Stimulated activated CD4-positive, alpha-beta T cell treated with anti-CD3 and anti-CD28 coated beads, Interleukin-12 subunit alpha, Interleukin-12 subunit beta, amount 100 ng/mL, for 48 hours (primary cell): ENCODE results near the gene DPP4.
"Not testable (repeated sequence)": the region's sequence is repeated elsewhere in the genome, so short reads cannot be mapped to it uniquely, and the experiment has no call there.

Experiments used
- DNase-seq, 3 donors: peaks; one replicate each; pipeline ENCODE4 v3.0.0-alpha.2; 2020; ENCODE audit warnings: low read depth in 2 of 3, low spot score in 1 of 3

Gene DPP4

DNA sequence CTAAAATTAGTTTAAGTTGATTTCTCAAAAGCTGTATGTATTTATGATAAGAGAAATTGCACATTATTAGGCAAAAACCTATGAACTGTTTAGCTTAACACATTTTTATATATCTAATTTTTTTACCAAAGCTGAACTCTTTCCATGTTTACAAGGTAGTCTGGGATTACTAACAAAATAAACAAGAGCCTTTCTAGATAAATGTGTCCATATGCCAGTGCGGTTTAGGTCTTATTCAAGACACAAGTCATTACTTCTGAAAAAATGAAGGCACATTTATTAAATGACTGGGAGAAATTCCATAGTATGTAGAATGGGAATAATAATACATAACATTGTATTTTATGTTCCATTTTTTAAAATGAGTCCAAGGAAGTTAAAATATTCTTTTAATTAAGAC is 82.0 kb downstream of the DPP4 start:
- DNase-seq: no peak

DNA sequence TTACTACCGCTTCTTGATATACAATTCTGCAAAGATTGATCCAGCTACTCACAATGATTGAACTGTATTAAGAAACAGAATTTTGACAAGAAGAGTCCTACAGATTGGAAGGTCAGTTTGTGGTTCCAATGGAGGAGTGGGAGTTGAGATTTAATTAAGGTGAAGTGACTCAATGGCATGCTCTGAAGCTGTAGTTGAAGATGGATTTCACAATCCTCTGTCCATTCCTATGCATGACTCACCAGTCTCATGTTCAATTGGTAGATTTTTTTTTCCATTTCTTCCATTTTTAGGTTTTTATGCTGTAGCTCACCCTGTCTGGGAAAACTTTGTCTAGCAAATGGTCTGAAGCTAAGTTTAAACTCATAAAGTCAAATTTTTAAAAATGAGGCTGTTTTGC is 83.3 kb downstream of the DPP4 start:
- no peak for DNase-seq

DNA sequence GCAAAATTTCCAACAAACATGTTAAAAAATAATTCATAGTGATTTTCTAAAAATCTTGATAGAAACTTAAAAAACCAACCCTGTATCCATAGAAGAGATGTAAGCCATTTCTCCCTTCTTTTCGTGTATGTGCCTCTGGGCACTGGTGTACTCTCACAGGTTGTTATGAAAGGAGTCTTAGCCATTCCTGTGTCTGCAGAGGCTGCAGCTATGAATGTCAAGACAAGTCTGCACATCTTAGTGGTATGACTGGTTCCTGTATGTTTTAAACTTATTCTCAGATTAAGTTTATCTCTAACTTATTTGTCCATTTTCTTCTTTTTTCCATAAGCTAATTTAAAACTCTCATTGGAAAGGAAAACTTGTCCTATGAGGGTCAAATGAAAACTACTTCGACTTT is 84.0 kb downstream of the DPP4 start:
- no peak for DNase-seq

DNA sequence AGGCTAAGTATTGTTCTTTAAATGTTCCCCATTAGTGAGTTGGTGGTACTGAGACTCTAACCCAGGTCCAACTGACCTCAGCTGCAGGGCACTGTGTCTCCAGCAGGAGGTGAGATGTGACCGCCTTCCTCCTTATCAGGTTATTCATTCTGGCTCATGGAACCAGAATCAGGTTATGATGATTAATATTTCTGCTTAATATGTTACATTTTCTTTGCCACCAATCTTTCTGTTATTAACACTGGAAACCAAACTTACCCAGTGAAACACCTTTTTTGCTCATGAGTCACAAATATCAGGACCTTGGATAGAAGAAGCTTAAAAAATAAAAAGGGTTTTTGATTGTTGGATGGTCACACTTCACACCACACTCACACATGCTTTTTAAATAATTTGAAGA is 85.4 kb downstream of the DPP4 start:
- no peak for DNase-seq

DNA sequence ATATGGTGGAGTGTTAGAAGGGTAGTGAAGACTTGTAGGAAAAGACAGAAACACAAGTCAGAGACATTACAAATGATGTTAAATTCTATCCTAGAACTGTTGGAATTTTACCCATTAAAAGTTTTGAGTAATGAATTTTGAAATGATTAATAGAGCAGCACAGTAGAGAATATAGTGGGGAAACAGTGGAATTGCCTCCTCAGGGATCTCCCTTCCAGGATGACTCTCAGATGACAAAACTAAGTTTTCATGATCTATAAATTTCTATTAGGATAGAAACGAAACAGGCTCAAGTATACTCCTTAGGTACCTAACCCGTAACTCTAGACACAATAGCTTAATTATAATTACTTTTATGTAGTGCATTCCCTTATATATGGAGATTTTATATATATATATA is 86.7 kb downstream of the DPP4 start:
- DNase-seq: no peak

DNA sequence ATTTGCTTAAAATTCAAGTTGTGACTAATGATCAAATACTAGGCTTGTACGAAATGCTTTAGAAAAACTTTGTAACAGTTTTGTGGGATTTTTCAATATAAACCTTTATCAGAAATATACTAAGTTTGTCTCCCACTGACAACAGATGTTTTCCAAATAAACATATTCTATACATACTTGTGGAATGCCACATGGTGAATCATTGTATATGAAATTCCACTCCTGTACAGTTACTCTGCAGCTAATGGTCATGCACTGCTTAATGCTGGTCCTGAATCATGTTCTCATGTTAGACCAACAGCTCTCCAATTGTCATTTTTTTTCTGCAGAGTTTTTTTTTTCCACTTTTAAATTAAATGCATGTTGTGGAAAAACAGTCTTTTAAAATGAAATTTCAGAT is 90.1 kb downstream of the DPP4 start:
- DNase-seq: no peak

DNA sequence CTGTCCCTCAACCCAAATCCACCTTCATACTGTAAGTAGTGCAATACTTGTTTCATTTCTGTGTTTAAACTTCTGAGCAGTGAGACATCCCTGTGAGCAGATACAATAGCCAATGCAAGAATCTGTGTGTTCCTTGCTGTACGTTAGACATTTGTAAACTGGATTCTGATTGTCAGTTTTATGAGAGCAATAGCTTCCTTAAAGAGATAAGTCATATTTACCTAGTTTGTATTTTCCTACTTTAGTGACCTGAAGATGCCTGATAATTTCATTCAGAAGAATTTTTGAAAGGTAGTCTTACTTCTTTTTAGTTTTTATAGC is 90.7 kb downstream of the DPP4 start:
- no peak for DNase-seq

DNA sequence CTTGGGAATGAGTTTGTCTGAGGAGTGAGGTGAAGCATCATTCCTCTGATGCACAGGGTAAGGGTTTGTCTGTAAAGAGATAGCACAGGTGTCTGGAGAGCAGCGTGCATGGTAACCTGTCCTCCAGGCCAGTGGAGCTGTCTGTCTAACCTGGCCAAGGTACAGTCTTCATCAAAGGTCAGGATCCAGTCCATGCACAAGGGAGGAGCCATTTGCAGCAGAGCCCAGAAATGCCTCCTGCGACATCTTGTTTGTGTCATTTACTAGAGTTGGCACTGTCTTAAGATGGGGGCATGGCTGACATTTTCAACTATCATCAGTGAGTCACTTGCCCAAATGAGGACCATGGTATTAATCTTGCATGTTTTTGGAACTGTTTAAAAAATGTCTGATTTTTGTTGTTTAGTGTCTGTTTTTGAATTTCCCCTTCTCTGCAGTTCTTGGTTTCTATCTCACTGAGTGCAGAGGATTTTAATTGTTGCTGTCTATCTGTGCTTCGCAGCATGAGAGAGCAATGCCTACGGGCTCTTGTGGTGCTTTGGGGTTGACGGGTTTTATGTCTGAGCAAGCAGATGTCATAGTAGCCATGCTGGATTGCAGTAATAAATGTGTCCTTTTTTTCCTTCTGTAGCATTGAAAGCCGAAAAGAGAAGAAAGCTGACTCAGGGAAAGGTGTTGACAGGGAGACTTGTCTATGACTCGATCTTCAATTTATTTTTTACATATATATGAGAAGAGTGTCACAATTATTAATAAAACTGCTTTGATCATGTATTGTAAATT is 91.3 kb downstream of the DPP4 start:
- no peak for DNase-seq

DNA sequence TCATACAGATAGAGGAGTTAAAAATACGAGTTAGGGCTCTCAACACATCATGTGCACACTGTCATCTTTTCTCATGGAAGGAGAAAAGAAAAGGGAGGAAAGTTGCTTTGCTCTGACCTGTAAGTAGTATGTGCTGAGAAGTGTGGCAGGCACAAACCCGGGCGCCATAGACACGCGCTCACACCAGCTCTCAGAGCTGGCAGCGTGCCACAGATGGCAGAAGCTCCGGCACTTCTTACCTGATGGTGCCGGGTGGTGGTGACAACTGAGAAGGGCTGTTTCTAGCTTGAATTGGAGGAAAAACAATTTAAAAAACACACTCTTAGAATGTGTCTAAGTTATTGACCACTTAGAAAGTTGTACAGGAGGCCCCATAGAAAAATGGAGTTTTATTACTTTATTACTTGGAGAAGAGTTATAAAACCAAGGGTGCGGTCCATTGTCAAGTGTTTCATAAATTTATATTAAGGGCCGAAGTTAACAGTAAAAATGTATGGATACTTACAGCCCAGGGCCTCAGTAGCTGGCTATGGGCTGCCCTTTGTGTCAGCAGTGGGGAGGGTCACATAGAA is 92.2 kb downstream of the DPP4 start:
- no peak for DNase-seq

DNA sequence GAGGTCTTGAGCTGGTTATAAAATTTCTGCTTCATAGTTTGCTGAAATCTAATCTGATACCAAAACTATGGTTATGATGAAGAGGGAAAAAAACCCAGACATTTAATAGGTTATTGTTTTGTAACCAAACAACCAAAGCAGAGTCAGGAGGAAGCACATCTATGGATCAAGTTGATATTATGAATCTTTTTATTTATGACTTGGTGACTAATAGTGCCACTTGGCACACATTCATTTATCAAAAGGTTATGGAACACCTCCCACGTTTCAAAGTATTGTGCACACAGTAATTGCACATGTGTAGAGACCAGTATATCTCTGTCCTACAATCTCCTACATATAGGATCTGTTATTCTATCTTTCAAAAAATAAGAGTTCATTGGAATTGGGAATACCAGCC is 93.0 kb downstream of the DPP4 start:
- DNase-seq: no peak

DNA sequence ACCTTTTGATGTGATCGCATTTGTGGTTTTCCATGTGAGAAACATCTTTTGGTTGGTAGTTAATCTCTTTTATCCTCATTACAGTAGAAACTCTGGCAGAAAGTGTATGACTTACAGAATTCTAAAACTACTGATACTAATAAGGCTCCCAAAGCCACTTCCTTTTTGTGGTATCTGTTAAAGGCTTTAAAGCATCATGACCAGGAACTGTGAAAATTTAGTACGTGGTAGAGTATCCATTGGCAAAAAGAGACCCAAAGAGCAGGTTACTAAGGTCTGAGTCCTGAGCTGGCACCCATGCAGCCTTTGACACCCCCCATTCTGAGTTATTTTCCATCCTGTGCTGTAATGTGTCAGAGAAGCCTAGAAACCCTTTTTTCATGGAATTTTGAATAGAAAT is 94.5 kb downstream of the DPP4 start:
- no peak for DNase-seq

DNA sequence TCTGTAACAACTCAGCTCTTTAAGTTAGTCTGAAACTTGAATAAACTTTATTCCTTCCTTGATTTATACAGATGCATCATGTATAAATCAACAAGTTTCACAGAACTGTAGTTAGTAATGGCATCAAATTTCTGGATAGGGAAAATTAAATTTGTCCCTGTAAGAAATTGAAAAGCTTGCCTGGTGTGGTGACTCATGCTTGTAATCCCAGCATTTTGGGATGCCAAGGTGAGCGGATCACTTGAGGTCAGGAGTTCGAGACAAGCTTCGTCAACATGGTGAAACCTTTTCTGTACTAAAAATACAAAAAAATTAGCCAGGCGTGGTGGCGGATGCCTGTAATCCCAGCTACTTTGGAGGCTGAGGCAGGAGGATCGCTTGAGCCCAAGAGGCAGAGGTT is 96.1 kb downstream of the DPP4 start:
- DNase-seq: not testable (repeated sequence)

DNA sequence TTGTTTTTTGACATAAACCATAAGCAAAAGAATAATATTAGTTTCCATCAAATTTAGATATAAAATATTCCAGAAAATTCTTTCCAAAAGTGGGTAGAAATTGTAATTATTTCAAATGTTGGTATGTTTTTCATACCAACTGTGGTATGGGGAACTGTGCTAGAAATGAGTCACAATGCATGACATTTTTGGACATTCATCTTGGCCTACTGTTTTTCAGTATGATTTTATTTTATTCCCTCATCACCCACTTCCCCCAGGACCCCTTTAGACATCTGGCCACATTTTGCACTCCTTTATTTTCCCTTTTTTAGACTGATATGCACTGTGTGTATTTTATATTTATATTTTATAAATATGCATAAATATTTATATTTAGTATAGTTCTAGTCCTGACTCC is 97.1 kb downstream of the DPP4 start:
- no peak for DNase-seq

DNA sequence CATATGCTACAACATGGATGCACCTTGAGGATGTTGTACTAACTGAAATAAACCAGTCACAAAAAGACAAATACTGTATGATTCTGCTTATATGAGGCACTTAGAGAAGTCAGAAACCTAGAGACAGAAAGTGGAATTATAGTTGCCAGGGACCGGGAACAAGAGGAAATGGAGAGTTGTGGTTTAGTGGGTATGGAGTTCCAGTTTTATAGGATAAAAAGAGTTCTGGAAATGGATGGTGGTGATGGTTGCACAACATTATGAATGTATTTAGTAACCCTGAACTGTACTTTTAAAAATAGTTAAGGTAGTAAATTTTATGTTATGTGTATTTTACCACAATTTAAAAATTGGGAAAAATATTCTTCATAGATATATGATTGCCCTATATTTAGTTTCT is 97.7 kb downstream of the DPP4 start:
- no peak for DNase-seq

DNA sequence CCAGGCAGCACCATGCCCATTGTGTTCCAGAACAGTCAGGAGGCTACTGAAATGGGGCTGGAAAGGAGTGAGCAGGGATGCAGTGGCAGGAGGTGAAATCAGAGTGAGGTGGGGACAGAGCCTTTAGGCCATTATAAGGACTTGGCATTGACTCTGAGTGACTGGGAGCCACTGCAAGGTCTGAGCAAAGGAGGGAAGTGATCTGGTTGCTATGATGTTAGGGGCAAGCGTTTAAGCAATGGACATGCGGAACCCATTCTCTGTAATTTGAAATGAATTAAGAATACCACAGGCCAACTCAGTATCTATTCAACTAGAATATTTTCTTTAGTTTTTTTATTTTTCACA is 98.2 kb downstream of the DPP4 start:
- DNase-seq: no peak

DNA sequence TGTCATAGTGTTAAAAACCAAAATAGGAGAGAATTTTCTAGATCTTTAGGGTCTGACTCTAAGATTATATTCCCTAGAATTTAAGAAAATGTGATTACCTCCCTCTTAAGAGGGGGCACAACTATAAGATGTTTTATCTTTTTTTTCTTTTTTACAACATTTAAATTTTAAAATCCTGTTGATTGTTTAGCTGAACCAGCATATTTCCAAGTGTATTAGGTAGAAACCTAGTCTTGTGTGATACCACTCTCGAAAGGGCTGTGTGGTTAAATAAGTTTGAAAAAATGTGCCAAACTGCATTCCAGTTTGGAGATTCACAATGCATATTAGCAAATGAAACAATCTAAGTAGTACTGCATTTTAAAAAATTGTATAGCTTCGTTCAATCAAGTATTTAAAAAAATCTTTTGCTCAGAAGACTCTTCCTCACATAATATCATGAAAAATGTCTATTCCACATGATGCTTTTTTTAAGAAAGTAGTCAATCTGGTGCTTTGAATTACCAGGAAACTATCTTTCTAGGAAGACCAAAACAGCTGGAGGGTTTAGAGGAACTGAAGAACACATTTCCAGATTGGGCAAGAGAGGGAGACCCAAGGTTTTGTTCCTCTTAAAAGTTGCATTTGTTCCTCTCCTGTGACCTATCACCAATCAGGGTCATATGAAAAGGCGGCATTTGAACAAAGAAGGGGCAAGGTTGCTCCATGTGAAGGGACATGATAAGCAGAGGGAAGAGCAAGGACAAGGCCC is 98.8 kb downstream of the DPP4 start:
- no peak for DNase-seq

DNA sequence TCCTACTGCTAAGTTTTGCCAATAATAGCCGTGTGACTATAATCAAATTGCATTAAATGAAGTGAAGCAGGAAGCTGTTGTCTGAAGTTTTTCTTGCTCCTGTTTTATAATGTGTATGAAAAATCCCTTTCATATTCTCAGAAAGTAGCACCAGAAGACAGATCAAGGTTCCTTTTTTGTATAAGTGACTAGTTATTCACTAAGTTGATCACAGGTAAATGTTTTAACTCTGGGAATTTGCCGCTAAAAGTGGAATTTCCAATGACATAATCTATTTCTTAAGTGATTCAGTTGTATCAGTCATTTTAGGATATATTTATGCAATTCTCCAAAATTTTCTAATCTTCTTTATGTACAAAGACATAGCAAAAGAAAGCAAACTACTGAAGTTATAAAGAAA is 99.6 kb downstream of the DPP4 start:
- DNase-seq: no peak

DNA sequence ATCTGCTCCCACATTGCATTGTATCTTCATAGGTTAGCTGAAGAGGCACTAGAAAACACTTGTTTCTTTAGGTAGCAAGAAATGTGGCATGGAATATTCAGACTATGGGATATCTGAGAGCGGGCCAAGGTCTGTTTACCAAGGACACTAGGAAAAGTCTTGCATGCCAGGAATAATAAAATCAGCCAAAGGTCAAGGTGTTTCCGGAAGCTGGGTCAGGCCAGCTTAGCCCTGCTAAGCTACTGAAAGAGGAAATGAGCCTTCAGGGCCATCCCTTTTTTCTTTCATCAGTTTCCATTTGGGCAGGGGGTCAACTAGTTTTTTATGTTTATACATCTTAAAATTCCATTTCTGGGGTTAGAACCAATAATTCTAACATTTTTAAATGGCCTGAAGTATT is 101.1 kb downstream of the DPP4 start:
- no peak for DNase-seq

DNA sequence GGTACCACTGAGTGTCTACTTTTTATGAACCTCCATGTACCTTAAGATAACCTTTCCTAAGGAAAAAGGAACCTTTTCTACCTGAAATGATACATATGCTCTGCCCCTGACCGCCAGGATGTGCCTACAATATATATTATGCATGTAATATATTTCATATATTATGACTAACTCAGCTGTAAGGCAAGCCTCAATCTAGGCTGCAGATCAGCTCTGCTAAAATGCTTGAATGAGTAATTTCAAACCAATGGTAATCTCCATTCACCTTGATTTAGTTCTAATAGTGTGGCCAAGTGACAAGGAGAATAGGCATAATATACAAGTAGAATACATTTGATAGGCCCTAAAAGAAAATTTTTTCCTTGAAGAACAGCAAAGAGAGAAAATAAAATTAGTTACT is 101.8 kb downstream of the DPP4 start:
- DNase-seq: no peak

DNA sequence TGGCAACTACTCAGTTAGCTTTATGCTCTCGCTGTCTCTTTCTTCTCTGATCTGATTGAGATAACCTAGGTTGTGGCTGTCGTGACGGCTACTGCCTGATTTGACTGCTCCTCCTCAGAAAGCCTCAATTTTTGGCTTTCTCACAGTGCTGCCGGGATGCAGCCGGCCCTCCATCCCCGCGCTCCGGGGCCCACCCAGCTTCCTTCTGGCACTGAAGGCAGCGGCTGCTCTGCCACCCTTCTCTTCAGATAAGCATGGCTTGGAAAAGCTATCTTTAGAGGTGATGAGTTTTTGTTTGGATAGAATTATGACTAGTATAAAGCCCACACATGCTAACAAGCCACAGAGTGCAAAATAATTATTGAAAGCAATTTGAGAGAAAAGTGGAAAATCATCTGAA is 102.5 kb downstream of the DPP4 start:
- no peak for DNase-seq

DNA sequence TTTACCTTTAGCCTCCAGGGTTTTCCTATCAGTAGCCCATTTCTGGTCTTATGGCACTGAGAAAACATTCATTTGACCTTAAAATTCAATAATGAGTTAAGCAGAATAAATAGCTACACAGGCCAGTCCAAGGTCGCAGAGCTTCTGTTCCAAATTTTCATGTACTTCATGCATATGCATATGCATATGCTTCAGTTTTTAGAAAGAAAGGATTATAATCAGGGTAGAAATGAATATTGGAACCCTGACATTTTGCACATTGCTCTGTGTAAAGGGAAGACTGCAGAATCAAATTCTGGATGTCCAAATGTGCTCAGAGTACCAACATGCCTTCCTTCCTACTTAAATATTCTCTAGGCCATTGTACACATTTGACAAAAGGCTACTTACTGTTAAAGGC is 104.9 kb downstream of the DPP4 start:
- no peak for DNase-seq

DNA sequence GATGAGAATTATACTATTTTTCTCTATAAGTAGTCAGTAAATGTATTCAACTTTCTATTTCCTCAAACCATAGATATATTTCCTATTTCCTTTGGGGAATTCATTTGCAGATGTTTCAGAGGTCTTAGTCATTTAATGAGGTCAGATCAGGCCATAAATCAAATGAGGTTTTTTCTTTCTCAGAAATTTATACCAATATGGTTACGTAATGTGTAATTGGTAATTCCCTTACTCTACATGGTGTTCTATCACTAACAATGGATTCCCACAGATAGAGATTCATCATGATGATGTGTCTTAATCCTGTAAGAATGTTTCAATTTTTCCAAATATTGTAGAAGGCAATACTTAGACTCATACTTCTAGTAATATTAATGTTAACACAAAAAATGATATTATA is 108.0 kb downstream of the DPP4 start:
- no peak for DNase-seq

DNA sequence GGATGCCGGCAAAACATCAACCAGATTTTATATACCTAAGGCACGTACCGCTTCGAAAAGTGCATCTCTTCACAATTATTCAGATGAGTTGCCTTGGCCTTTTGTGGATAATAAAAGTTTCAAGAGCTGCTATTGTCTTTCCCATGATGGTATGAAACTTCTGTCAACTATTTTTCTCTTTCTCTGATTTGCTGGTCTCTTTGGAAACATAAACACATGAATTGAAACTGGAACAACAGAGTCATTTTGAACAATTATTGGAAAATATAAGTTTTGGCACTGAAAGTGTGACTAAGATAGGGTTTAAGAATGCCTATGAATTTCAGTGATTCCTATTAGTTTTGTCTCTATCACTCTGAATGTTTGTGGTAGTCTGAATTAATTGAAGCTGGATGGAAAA is 109.9 kb downstream of the DPP4 start:
- no peak for DNase-seq
